CD1c-positive myeloid dendritic cell (primary cell): Measurements from ENCODE around the gene BRICD5.
"Not testable (repeated sequence)": the region's sequence is repeated elsewhere in the genome, so short reads cannot be mapped to it uniquely, and the experiment has no call there.

ENCODE experiments used
- DNase-seq: peaks from one replicate; pipeline ENCODE4 v3.0.0-alpha.2; 2016; ENCODE audit errors: extremely low spot score

BRICD5 gene

GRCh38 chr16:2223221-2223941 is 12.7 kb upstream of the BRICD5 start, which contains the start of gene E4F1:
E4F1 (plus strand) TSS chr16:2223591; CDS start chr16:2223614, 23 bp downstream.
- DNase-seq = peak; percentile 99

GRCh38 chr16:2216330-2216729 is 5.7 kb upstream of the BRICD5 start:
- DNase-seq = no peak

- no peak for DNase-seq
Measured at GRCh38 chr16:2214719-2214968, 4.0 kb upstream of the BRICD5 start, which contains the start of gene PGP. PGP (minus strand) TSS chr16:2214840; CDS start chr16:2214777, 63 bp downstream.

- DNase-seq = peak; percentile 15
Measured at GRCh38 chr16:2213817-2214718, 3.4 kb upstream of the BRICD5 start.

- DNase-seq = peak; percentile 63
Measured at GRCh38 chr16:2212362-2213324, 2.0 kb upstream of the BRICD5 start.

GRCh38 chr16:2211923-2212347 is 1.3 kb upstream of the BRICD5 start:
- DNase-seq = no peak

GRCh38 chr16:2210009-2210332 is 692 bp downstream of the BRICD5 start:
- no peak for DNase-seq

- DNase-seq = no peak
Measured at GRCh38 chr16:2209258-2210008, 1.2 kb downstream of the BRICD5 start.

- no peak for DNase-seq
Measured at GRCh38 chr16:2208772-2209171, 1.9 kb downstream of the BRICD5 start.

GRCh38 chr16:2208308-2208707 is 2.4 kb downstream of the BRICD5 start:
- DNase-seq = no peak

- no peak for DNase-seq
Measured at GRCh38 chr16:2207872-2208271, 2.8 kb downstream of the BRICD5 start.

GRCh38 chr16:2206780-2207433 is 3.8 kb downstream of the BRICD5 start:
- peak; percentile 25 for DNase-seq

- DNase-seq = no peak
Measured at GRCh38 chr16:2206420-2206779, 4.3 kb downstream of the BRICD5 start.

GRCh38 chr16:2205967-2206313 is 4.7 kb downstream of the BRICD5 start:
- no peak for DNase-seq

- DNase-seq = peak; percentile 95
Measured at GRCh38 chr16:2205104-2205966, 5.3 kb downstream of the BRICD5 start, which contains the start of gene MLST8. MLST8 (plus strand) TSS chr16:2205454; CDS start chr16:2206086, 632 bp downstream.

GRCh38 chr16:2204416-2205103 is 6.1 kb downstream of the BRICD5 start:
- DNase-seq = peak; percentile 11

- not testable (repeated sequence) for DNase-seq
Measured at GRCh38 chr16:2203119-2203688, 7.5 kb downstream of the BRICD5 start.

- DNase-seq = no peak
Measured at GRCh38 chr16:2200313-2200712, 10.3 kb downstream of the BRICD5 start.

- no peak for DNase-seq
Measured at GRCh38 chr16:2199621-2200139, 11.0 kb downstream of the BRICD5 start.
